CD4-positive, CD25-positive, alpha-beta regulatory T cell (primary cell): Measurements from ENCODE around the gene POLR2H. TPM values are rescaled to one million over a fixed set of nuclear protein-coding genes. Genes with fewer than 3 reads are reported as not detected.

Source experiments
- ATAC-seq, 2 donors: fragments of 150-1000 bp; cut with Tn5 transposase; one replicate each; pipeline ENCODE4 v1.10.0; 2021; ENCODE audit warnings: low read depth in 2 of 2, moderate number of reproducible peaks in 2 of 2, moderate library complexity in 1 of 2
- DNase-seq, 3 donors: peaks; one replicate each; pipeline versions ENCODE4 v3.0.0 to v3.0.0-alpha.2; 2012 to 2022; ENCODE audit warnings: mixed read lengths in 1 of 3
- H3K27ac ChIP-seq: one replicate; pipeline ENCODE4 v1.7.0; 2013; ENCODE audit warnings: mild to moderate bottlenecking, low read length; ENCODE audit not compliant: insufficient read depth, poor library complexity, severe bottlenecking
- H3K27me3 ChIP-seq: one replicate; pipeline ENCODE4 v1.7.0; 2013; ENCODE audit warnings: low read length; ENCODE audit not compliant: control insufficient read depth, insufficient read depth
- H3K36me3 ChIP-seq: one replicate; pipeline ENCODE4 v1.7.0; 2013; ENCODE audit warnings: mild to moderate bottlenecking, low read length, moderate library complexity; ENCODE audit not compliant: control insufficient read depth, insufficient read depth
- H3K4me1 ChIP-seq: 2 replicates; pipeline ENCODE4 v1.7.0; 2013; ENCODE audit warnings: mild to moderate bottlenecking, low read length; ENCODE audit not compliant: insufficient read depth, control insufficient read depth, poor library complexity, severe bottlenecking
- H3K4me3 ChIP-seq: one replicate; pipeline ENCODE4 v1.7.0; 2013; ENCODE audit warnings: low read depth, mild to moderate bottlenecking, low read length, moderate library complexity
- H3K9me3 ChIP-seq, 2 experiments: 1 replicate in 1 of 2; 2 replicates in 1 of 2; pipeline ENCODE4 v1.7.0; 2013; ENCODE audit warnings: low read length in 2 of 2, mild to moderate bottlenecking in 1 of 2, moderate library complexity in 1 of 2; ENCODE audit not compliant: control insufficient read depth in 2 of 2
- H3K27ac Mint-ChIP-seq, 3 donors: one replicate each; pipeline ENCODE4 v1.8.0; 2020 to 2022; ENCODE audit warnings: mild to moderate bottlenecking in 3 of 3, mixed read lengths in 3 of 3, moderate library complexity in 2 of 3
- H3K27me3 Mint-ChIP-seq: one replicate; pipeline ENCODE4 v1.8.0; 2022; ENCODE audit warnings: mild to moderate bottlenecking, mixed read lengths
- H3K36me3 Mint-ChIP-seq: one replicate; pipeline ENCODE4 v1.8.0; 2020; ENCODE audit warnings: mixed read lengths
- H3K4me1 Mint-ChIP-seq, 4 donors: one replicate each; pipeline ENCODE4 v1.8.0; 2020 to 2022; ENCODE audit warnings: mixed read lengths in 4 of 4, mild to moderate bottlenecking in 1 of 4
- H3K4me3 Mint-ChIP-seq, 4 donors: one replicate each; pipeline ENCODE4 v1.8.0; 2020 to 2022; ENCODE audit warnings: mild to moderate bottlenecking in 4 of 4, mixed read lengths in 4 of 4, moderate library complexity in 3 of 4
- H3K9me3 Mint-ChIP-seq, 7 donors: one replicate each; pipeline ENCODE4 v1.8.0; 2020 to 2022; ENCODE audit warnings: mixed read lengths in 7 of 7, mild to moderate bottlenecking in 3 of 7, moderate library complexity in 2 of 7
- polyA plus RNA-seq, 4 donors: library from polyadenylated mRNA; unstranded; fragments of 300-500 nt; fragmentation: Illumina TruSeq; gene quantifications; one replicate each; pipeline ENCODE4 v1.2.3, GENCODE V29; 2021
- total RNA-seq: library from RNA; stranded (reverse); gene quantifications from one replicate; pipeline ENCODE4 v1.2.3, GENCODE V29; 2022

POLR2H gene
- total and polyA plus RNA-seq, 5 donors from 2014 or later, result 39.4 to 64.9 (median 59.3) TPM

GRCh38 chr3:184320104-184320445 lies 41.4 kb upstream of the POLR2H start:
- Mint-ChIP-seq H3K27me3 (no peaks in the 10 kb centered on the region), H3K4me3 (peak overlapping the region in 1 of 4 donors; percentile 48), H3K4me1 (peaks cover 11 to 32% (median 27%) of the 10 kb centered on the region in 4 donors), H3K9me3 (no peaks in the 10 kb centered on the region), H3K27ac (no peak overlapping the region), H3K36me3 (peaks cover 55% of the 10 kb centered on the region)
- DNase-seq, result peak in 1 of 3 donors; percentile 33
- peaks cover 25% of the 10 kb centered on the region for H3K4me1 ChIP-seq
- no peak overlapping the region for H3K4me3 ChIP-seq
- peak in 1 of 2 donors; percentile 24 for ATAC-seq
- H3K36me3 ChIP-seq, result peaks cover 74% of the 10 kb centered on the region
- H3K27ac ChIP-seq, result no peak overlapping the region
- H3K27me3 ChIP-seq, result no peaks in the 10 kb centered on the region
- no peaks in the 10 kb centered on the region for H3K9me3 ChIP-seq

- Mint-ChIP-seq H3K4me1 (peaks cover 11 to 24% (median 18%) of the 10 kb centered on the region in 4 donors), H3K27ac (peak overlapping the region in 1 of 3 donors; percentile 36), H3K36me3 (peaks cover 61% of the 10 kb centered on the region), H3K4me3 (peak overlapping the region in 1 of 4 donors; percentile 26), H3K9me3 (no peaks in the 10 kb centered on the region), H3K27me3 (no peaks in the 10 kb centered on the region)
- Histone ChIP-seq H3K4me1 (peaks cover 9% of the 10 kb centered on the region), H3K4me3 (no peak overlapping the region), H3K27me3 (no peaks in the 10 kb centered on the region), H3K27ac (no peak overlapping the region), H3K9me3 (no peaks in the 10 kb centered on the region), H3K36me3 (peaks cover 87% of the 10 kb centered on the region)
- DNase-seq (no peak), ATAC-seq (no peak)
Observed at GRCh38 chr3:184321666-184322065, 39.8 kb upstream of the POLR2H start.

GRCh38 chr3:184322731-184323487 lies 38.6 kb upstream of the POLR2H start:
- Mint-ChIP-seq H3K4me1 (peaks cover 2 to 14% (median 7%) of the 10 kb centered on the region in 4 donors), H3K9me3 (no peaks in the 10 kb centered on the region), H3K4me3 (no peak overlapping the region), H3K27ac (peak overlapping the region in 1 of 3 donors; percentile 70), H3K36me3 (peaks cover 60% of the 10 kb centered on the region), H3K27me3 (no peaks in the 10 kb centered on the region)
- Histone ChIP-seq H3K9me3 (no peaks in the 10 kb centered on the region), H3K27me3 (no peaks in the 10 kb centered on the region), H3K4me3 (no peak overlapping the region), H3K36me3 (peaks cover 87% of the 10 kb centered on the region), H3K4me1 (no peaks in the 10 kb centered on the region), H3K27ac (no peak overlapping the region)
- no peak for ATAC-seq
- no peak for DNase-seq

- H3K27me3 Mint-ChIP-seq, result no peaks in the 10 kb centered on the region
- H3K4me1 Mint-ChIP-seq, result peaks cover 0 to 11% (median 5%) of the 10 kb centered on the region in 4 donors
- no peaks in the 10 kb centered on the region for H3K9me3 ChIP-seq
- H3K36me3 ChIP-seq, result peaks cover 92% of the 10 kb centered on the region
- ATAC-seq, result no peak
- no peaks in the 10 kb centered on the region for H3K9me3 Mint-ChIP-seq
- H3K36me3 Mint-ChIP-seq, result peaks cover 62% of the 10 kb centered on the region
- H3K27ac Mint-ChIP-seq, result no peak overlapping the region
- H3K27me3 ChIP-seq, result no peaks in the 10 kb centered on the region
- peak overlapping the region in 1 of 4 donors; percentile 57 for H3K4me3 Mint-ChIP-seq
- DNase-seq, result no peak
- H3K4me3 ChIP-seq, result no peak overlapping the region
- H3K4me1 ChIP-seq, result no peaks in the 10 kb centered on the region
- H3K27ac ChIP-seq, result no peak overlapping the region
Observed at GRCh38 chr3:184323696-184324095, 37.8 kb upstream of the POLR2H start.

GRCh38 chr3:184325269-184325668 lies 36.2 kb upstream of the POLR2H start:
- H3K9me3 ChIP-seq, result no peaks in the 10 kb centered on the region
- ATAC-seq (no peak), DNase-seq (no peak)
- peaks cover 74% of the 10 kb centered on the region for H3K36me3 Mint-ChIP-seq
- peak overlapping the region in 2 of 3 donors; percentile 46 to 52 for H3K27ac Mint-ChIP-seq
- H3K4me3 Mint-ChIP-seq, result no peak overlapping the region
- H3K27ac ChIP-seq, result no peak overlapping the region
- no peaks in the 10 kb centered on the region for H3K9me3 Mint-ChIP-seq
- no peaks in the 10 kb centered on the region for H3K4me1 ChIP-seq
- H3K36me3 ChIP-seq, result peaks cover 95% of the 10 kb centered on the region
- no peaks in the 10 kb centered on the region for H3K27me3 Mint-ChIP-seq
- peaks cover 0 to 6% (median 2%) of the 10 kb centered on the region in 4 donors for H3K4me1 Mint-ChIP-seq
- H3K27me3 ChIP-seq, result no peaks in the 10 kb centered on the region
- no peak overlapping the region for H3K4me3 ChIP-seq

- Histone ChIP-seq H3K4me1 (no peaks in the 10 kb centered on the region), H3K9me3 (no peaks in the 10 kb centered on the region), H3K36me3 (peaks cover 94% of the 10 kb centered on the region), H3K27ac (no peak overlapping the region), H3K27me3 (no peaks in the 10 kb centered on the region), H3K4me3 (no peak overlapping the region)
- Mint-ChIP-seq H3K4me3 (no peak overlapping the region), H3K4me1 (peaks cover 0 to 5% (median under 1%) of the 10 kb centered on the region in 4 donors), H3K36me3 (peaks cover 71% of the 10 kb centered on the region), H3K27me3 (no peaks in the 10 kb centered on the region), H3K27ac (peak overlapping the region in 1 of 3 donors; percentile 52), H3K9me3 (no peaks in the 10 kb centered on the region)
- no peak for DNase-seq
- no peak for ATAC-seq
Observed at GRCh38 chr3:184325715-184326369, 35.7 kb upstream of the POLR2H start.

- Histone ChIP-seq H3K27me3 (no peaks in the 10 kb centered on the region), H3K27ac (no peak overlapping the region), H3K36me3 (peaks cover 93% of the 10 kb centered on the region), H3K9me3 (no peaks in the 10 kb centered on the region), H3K4me3 (no peak overlapping the region), H3K4me1 (no peaks in the 10 kb centered on the region)
- DNase-seq (no peak), ATAC-seq (no peak)
- H3K9me3 Mint-ChIP-seq, result no peaks in the 10 kb centered on the region
- no peaks in the 10 kb centered on the region for H3K27me3 Mint-ChIP-seq
- no peak overlapping the region for H3K4me3 Mint-ChIP-seq
- peaks cover 0 to 5% (median 0%) of the 10 kb centered on the region in 4 donors for H3K4me1 Mint-ChIP-seq
- H3K36me3 Mint-ChIP-seq, result peaks cover 66% of the 10 kb centered on the region
- H3K27ac Mint-ChIP-seq, result no peak overlapping the region
Observed at GRCh38 chr3:184327171-184327570, 34.3 kb upstream of the POLR2H start.
